ENCODE measurements around the gene TTYH3.

- TF ChIP-seq CTCF (IDR thresholded peaks at IDR 0.05; ENCODE audit: poor library complexity), result no peak
- TF ChIP-seq EZH2 (IDR thresholded peaks at IDR 0.05; ENCODE audit: borderline replicate concordance), result no peak
- TF ChIP-seq EZH2phosphoT487 (IDR thresholded peaks at IDR 0.05; ENCODE audit: low read depth, severe bottlenecking, unreplicated experiment), result no peak
These were observed 29.3 kb downstream of the TTYH3 start for GRCh38 chr7:2661096-2661449.

All from hepatocyte (in vitro differentiated cells).